ENCODE results near the gene OR14I1.

DNA sequence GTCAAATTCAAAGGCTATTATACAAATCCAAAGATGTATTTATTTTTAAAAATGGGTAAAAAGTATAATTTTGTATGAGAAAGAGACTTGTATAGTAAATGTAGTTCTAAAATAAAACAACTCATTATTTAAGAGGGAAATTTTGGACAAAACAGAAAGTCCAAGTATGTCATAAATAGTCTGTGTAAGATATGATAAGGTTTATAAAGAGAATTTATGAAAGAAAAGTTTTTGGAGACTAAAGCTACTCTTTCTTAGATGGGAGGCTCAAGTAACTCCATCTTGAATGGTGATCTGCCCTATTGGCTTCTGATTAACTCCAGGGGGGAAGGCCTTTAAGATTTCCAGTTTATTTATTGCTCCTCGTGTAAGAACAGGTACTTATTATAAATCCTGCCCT, 32.6 kb downstream of the OR14I1 start:
- no peak for TF ChIP-seq HNF4G (IDR thresholded peaks at IDR 0.05)
- no peak for TF ChIP-seq RAD21 (IDR thresholded peaks at IDR 0.05)
- TF ChIP-seq, protein P1, sequence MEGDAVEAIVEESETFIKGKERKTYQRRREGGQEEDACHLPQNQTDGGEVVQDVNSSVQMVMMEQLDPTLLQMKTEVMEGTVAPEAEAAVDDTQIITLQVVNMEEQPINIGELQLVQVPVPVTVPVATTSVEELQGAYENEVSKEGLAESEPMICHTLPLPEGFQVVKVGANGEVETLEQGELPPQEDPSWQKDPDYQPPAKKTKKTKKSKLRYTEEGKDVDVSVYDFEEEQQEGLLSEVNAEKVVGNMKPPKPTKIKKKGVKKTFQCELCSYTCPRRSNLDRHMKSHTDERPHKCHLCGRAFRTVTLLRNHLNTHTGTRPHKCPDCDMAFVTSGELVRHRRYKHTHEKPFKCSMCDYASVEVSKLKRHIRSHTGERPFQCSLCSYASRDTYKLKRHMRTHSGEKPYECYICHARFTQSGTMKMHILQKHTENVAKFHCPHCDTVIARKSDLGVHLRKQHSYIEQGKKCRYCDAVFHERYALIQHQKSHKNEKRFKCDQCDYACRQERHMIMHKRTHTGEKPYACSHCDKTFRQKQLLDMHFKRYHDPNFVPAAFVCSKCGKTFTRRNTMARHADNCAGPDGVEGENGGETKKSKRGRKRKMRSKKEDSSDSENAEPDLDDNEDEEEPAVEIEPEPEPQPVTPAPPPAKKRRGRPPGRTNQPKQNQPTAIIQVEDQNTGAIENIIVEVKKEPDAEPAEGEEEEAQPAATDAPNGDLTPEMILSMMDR (IDR thresholded peaks at IDR 0.05; ENCODE audit: low read depth, low read length, missing input control): no peak
- TF ChIP-seq TAF1 (conservative IDR thresholded peaks at IDR 0.05): no peak
- TF ChIP-seq SP1 (IDR thresholded peaks at IDR 0.05): no peak
- no peak for TF ChIP-seq GABPA (IDR thresholded peaks at IDR 0.05 in 1 of 2, conservative IDR thresholded peaks at IDR 0.05 in 1 of 2)
- TF ChIP-seq, protein P2, sequence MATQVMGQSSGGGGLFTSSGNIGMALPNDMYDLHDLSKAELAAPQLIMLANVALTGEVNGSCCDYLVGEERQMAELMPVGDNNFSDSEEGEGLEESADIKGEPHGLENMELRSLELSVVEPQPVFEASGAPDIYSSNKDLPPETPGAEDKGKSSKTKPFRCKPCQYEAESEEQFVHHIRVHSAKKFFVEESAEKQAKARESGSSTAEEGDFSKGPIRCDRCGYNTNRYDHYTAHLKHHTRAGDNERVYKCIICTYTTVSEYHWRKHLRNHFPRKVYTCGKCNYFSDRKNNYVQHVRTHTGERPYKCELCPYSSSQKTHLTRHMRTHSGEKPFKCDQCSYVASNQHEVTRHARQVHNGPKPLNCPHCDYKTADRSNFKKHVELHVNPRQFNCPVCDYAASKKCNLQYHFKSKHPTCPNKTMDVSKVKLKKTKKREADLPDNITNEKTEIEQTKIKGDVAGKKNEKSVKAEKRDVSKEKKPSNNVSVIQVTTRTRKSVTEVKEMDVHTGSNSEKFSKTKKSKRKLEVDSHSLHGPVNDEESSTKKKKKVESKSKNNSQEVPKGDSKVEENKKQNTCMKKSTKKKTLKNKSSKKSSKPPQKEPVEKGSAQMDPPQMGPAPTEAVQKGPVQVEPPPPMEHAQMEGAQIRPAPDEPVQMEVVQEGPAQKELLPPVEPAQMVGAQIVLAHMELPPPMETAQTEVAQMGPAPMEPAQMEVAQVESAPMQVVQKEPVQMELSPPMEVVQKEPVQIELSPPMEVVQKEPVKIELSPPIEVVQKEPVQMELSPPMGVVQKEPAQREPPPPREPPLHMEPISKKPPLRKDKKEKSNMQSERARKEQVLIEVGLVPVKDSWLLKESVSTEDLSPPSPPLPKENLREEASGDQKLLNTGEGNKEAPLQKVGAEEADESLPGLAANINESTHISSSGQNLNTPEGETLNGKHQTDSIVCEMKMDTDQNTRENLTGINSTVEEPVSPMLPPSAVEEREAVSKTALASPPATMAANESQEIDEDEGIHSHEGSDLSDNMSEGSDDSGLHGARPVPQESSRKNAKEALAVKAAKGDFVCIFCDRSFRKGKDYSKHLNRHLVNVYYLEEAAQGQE (IDR thresholded peaks at IDR 0.05): no peak
